CD4-positive, alpha-beta T cell treated with Interleukin-21 for 1 hour (primary cell): ENCODE results near the gene SBNO1.
"Not testable (repeated sequence)": the region's sequence is repeated elsewhere in the genome, so short reads cannot be mapped to it uniquely, and the experiment has no call there.

ENCODE experiments used
- DNase-seq: peaks from one replicate; pipeline ENCODE4 v3.0.0-alpha.2; 2020

SBNO1 gene

GRCh38 chr12:123267991-123268843, 96.4 kb downstream of the SBNO1 start:
- no peak for DNase-seq

- DNase-seq = no peak
Measured at GRCh38 chr12:123267335-123267920, 97.2 kb downstream of the SBNO1 start.

- no peak for DNase-seq
Measured at GRCh38 chr12:123266679-123267277, 97.9 kb downstream of the SBNO1 start.

GRCh38 chr12:123265851-123266678, 98.6 kb downstream of the SBNO1 start:
- DNase-seq = no peak

- DNase-seq = no peak
Measured at GRCh38 chr12:123264642-123265041, 100.0 kb downstream of the SBNO1 start.

GRCh38 chr12:123263196-123263817, 101.3 kb downstream of the SBNO1 start:
- no peak for DNase-seq

- DNase-seq = no peak
Measured at GRCh38 chr12:123261196-123261595, 103.5 kb downstream of the SBNO1 start.

GRCh38 chr12:123260081-123260480, 104.6 kb downstream of the SBNO1 start:
- DNase-seq = no peak

- no peak for DNase-seq
Measured at GRCh38 chr12:123258593-123258992, 106.1 kb downstream of the SBNO1 start.

- DNase-seq = no peak
Measured at GRCh38 chr12:123254853-123255446, 109.7 kb downstream of the SBNO1 start.

GRCh38 chr12:123253641-123254459, 110.8 kb downstream of the SBNO1 start:
- no peak for DNase-seq

GRCh38 chr12:123252365-123252764, 112.3 kb downstream of the SBNO1 start:
- DNase-seq = not testable (repeated sequence)

- DNase-seq = no peak
Measured at GRCh38 chr12:123251403-123252076, 113.1 kb downstream of the SBNO1 start.

GRCh38 chr12:123250471-123251383, 113.9 kb downstream of the SBNO1 start:
- no peak for DNase-seq

GRCh38 chr12:123248996-123249741, 115.5 kb downstream of the SBNO1 start:
- DNase-seq = not testable (repeated sequence)

- DNase-seq = not testable (repeated sequence)
Measured at GRCh38 chr12:123248129-123248528, 116.5 kb downstream of the SBNO1 start.

GRCh38 chr12:123245678-123246077, 119.0 kb downstream of the SBNO1 start:
- DNase-seq = no peak

- DNase-seq = no peak
Measured at GRCh38 chr12:123243671-123244262, 120.9 kb downstream of the SBNO1 start.
